ENCODE data around the gene ATP9A. TPM values are rescaled to one million over a fixed set of nuclear protein-coding genes. Genes with fewer than 3 reads are reported as not detected.

Gene ATP9A
- total and polyA plus RNA-seq, 12 donors: 3.4 to 32.1 (median 24.6) TPM

DNA sequence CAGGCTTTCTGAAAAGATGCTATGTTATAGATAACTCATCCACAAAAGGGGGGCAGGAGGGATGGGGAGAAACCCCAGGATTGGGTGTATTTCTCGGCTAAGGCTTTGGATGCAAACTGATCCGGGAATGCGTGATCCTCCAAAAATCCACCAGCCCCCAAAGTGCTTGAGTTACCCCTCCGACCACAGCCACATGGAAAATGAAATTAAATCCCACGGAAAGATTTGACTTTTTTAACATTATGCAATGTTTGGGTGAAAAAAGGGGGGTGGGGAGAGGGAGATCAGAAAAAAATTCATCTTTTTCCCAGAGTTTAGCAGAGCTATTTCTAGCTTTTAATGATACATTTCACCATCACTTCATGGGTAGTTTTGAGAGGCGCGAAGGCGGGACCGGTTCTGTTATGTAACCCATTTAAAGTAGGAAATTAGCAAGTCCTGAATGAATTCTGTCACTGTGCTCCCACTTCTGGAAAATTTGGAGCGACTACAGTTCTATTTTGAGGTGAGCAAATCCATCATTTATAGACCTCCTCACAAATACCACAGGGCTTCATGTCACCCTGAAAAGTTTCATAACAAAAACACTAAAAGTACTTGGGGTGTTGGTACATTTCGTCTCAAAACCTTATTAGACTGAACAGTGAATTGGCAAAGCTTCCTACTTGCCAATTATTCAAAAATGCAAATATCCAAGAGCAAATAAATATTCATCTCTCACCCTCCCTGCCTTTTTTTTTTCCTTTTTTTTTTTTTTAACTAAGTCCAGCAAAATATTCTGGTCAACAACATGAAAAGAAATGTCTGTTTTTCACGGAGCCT is 173.7 kb downstream of the ATP9A start:
- no peak overlapping the region for H3K4me3 ChIP-seq
- no peaks in the 10 kb centered on the region for H3K27me3 ChIP-seq
- H3K36me3 ChIP-seq: peaks cover 0 to 15% (median 0%) of the 10 kb centered on the region in 9 donors
- H3K4me1 ChIP-seq: peaks cover 0 to 15% (median 9%) of the 10 kb centered on the region in 9 donors
- ATAC-seq: peak in 4 of 8 donors; percentile 4 to 48 (median 33)
- no peak for DNase-seq
- intact Hi-C loops (cut with DNase I): loop anchor here (1.0 to 10.0 kb wide), 6 partner anchors 207 to 610 kb away; no protein-coding TSS in a partner anchor
- TF ChIP-seq, protein P1, sequence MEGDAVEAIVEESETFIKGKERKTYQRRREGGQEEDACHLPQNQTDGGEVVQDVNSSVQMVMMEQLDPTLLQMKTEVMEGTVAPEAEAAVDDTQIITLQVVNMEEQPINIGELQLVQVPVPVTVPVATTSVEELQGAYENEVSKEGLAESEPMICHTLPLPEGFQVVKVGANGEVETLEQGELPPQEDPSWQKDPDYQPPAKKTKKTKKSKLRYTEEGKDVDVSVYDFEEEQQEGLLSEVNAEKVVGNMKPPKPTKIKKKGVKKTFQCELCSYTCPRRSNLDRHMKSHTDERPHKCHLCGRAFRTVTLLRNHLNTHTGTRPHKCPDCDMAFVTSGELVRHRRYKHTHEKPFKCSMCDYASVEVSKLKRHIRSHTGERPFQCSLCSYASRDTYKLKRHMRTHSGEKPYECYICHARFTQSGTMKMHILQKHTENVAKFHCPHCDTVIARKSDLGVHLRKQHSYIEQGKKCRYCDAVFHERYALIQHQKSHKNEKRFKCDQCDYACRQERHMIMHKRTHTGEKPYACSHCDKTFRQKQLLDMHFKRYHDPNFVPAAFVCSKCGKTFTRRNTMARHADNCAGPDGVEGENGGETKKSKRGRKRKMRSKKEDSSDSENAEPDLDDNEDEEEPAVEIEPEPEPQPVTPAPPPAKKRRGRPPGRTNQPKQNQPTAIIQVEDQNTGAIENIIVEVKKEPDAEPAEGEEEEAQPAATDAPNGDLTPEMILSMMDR (IDR thresholded peaks at IDR 0.05): no peak
- H3K27ac ChIP-seq: peak overlapping the region in 2 of 10 donors; percentile 4 to 20
- no peaks in the 10 kb centered on the region for H3K9me3 ChIP-seq
- 58 to 67% methylated on average over 12 of the region's 12 CpGs for WGBS, 2 donors

DNA sequence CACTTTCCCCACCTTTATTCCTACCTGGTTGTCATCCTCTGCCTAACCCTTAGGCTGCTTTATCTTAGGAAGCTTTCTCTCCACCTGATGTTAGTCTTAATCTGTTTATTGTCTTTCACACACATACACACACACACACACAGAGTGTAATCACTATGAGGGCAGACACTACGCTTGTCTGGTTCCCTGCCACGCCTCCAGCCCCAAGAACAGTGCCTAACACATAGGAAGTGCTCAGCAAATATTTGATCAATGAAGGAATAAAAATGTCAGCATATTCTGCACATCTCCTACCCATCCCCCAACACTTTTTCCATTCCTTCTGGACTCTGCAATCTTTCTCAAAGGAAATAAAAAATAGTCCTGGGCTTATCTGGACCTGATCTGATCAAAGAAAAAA is 174.6 kb downstream of the ATP9A start:
- Histone ChIP-seq H3K9me3 (no peaks in the 10 kb centered on the region), H3K4me3 (no peak overlapping the region), H3K27me3 (no peaks in the 10 kb centered on the region), H3K4me1 (peaks cover 0 to 15% (median 9%) of the 10 kb centered on the region in 9 donors), H3K36me3 (peaks cover 0 to 8% (median 0%) of the 10 kb centered on the region in 9 donors), H3K27ac (no peak overlapping the region)
- ATAC-seq (no peak), DNase-seq (no peak)
- intact Hi-C loops (cut with DNase I): loop anchor here in 6 of 10 donors (5.0 to 10.0 kb wide), 2 partner anchors 206 to 609 kb away; no protein-coding TSS in a partner anchor
- WGBS, 2 donors: 95 to 98% methylated on average over 2 of the region's 2 CpGs
- TF ChIP-seq, protein P1 (IDR thresholded peaks at IDR 0.05): no peak

DNA sequence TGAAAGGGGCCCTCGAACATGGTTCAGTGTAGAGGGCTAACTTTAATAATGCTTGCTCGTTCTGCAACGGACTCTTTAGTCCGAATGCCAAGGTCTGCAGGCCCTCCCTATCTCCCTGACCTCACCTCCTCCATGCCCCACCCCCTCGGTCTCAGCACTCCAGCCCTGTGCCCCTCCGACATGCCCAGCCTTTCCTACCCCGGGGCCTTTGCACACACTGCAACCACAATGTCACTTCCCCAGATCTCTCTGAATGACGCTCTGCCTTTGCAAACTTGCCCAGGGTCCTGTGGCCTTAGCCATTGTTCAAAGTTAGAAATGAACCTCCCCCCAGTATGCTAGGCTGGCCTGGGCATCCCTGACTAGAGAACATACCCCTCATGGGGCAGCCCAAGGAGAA is 175.6 kb downstream of the ATP9A start:
- H3K27me3 ChIP-seq: no peaks in the 10 kb centered on the region
- H3K4me1 ChIP-seq: peaks cover 0 to 15% (median 9%) of the 10 kb centered on the region in 9 donors
- H3K4me3 ChIP-seq: no peak overlapping the region
- no peak for DNase-seq
- TF ChIP-seq, protein P1 (IDR thresholded peaks at IDR 0.05): no peak
- no peak overlapping the region for H3K27ac ChIP-seq
- intact Hi-C loops (cut with DNase I): loop anchor here in 6 of 10 donors (5.0 to 10.0 kb wide), 2 partner anchors 205 to 608 kb away; no protein-coding TSS in a partner anchor
- 95 to 97% methylated on average over 8 of the region's 8 CpGs for WGBS, 2 donors
- no peaks in the 10 kb centered on the region for H3K36me3 ChIP-seq
- no peaks in the 10 kb centered on the region for H3K9me3 ChIP-seq
- ATAC-seq: no peak

DNA sequence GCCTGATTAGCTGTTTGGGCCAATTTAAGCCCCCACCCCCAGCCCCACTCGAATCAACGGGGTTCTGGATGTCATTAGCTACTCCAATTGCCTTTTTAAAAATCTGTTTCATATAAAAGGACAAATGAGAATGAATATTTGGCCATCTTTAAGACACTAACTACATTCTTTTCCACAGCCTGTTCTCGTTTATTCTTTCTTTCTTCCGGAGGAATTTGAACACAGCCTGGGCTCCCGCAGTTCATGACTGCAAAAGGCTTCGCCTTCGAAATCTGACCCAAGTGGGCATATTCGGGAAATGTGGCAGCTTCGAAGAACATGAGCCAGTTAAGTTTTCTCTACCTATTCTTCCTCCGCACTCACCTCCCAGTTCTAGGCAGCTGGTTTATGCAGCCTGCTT is 176.3 kb downstream of the ATP9A start:
- H3K27me3 ChIP-seq: no peaks in the 10 kb centered on the region
- no peak overlapping the region for H3K27ac ChIP-seq
- no peaks in the 10 kb centered on the region for H3K36me3 ChIP-seq
- 92 to 94% methylated on average over 10 of the region's 10 CpGs for whole genome bisulfite sequencing, 2 donors
- DNase-seq (no peak), ATAC-seq (no peak)
- TF ChIP-seq, protein P1 (IDR thresholded peaks at IDR 0.05): no peak
- H3K4me3 ChIP-seq: no peak overlapping the region
- peaks cover 0 to 15% (median 9%) of the 10 kb centered on the region in 9 donors for H3K4me1 ChIP-seq
- intact Hi-C loops (cut with DNase I): loop anchor here in 6 of 10 donors (5.0 to 10.0 kb wide), 2 partner anchors 205 to 607 kb away; no protein-coding TSS in a partner anchor
- H3K9me3 ChIP-seq: no peaks in the 10 kb centered on the region
